Activated B cell treated with CpG ODN at 0.5 μM for 24 hours (primary cell): ENCODE results near the gene BICRA. TPM values are rescaled to one million over a fixed set of nuclear protein-coding genes. Genes with fewer than 3 reads are reported as not detected.
"Not testable (repeated sequence)": the region's sequence is repeated elsewhere in the genome, so short reads cannot be mapped to it uniquely, and the experiment has no call there.

Experiments
- ATAC-seq: fragments of 200-7000 bp; cut with Tn5 transposase; one replicate; pipeline ENCODE4 v1.10.0; 2021; ENCODE audit warnings: low read depth, mild to moderate bottlenecking, moderate library complexity
- CTCF ChIA-PET: fragments of 350-600 bp; sonication (Branson Sonifier 250); formaldehyde crosslinking; loops from one replicate; lab custom pipeline; 2021; ENCODE audit warnings: antibody characterized with exemption; lab: Charles Lee
- POLR2A ChIA-PET: fragments of 350-600 bp; sonication (Branson Sonifier 250); formaldehyde crosslinking; loops from one replicate; lab custom pipeline; 2021; ENCODE audit warnings: antibody characterized with exemption; lab: Charles Lee
- DNase-seq: peaks from one replicate; pipeline ENCODE4 v3.0.0; 2022
- H3K27ac Mint-ChIP-seq: one replicate; pipeline ENCODE4 v1.8.0; 2020; ENCODE audit warnings: mixed read lengths
- H3K27me3 Mint-ChIP-seq: one replicate; pipeline ENCODE4 v1.8.0; 2021; ENCODE audit warnings: mixed read lengths
- H3K36me3 Mint-ChIP-seq: one replicate; pipeline ENCODE4 v1.8.0; 2021; ENCODE audit warnings: low read depth, mixed read lengths
- H3K4me1 Mint-ChIP-seq: one replicate; pipeline ENCODE4 v1.8.0; 2021; ENCODE audit warnings: mixed read lengths
- H3K4me3 Mint-ChIP-seq: one replicate; pipeline ENCODE4 v1.8.0; 2020; ENCODE audit warnings: mild to moderate bottlenecking, mixed read lengths
- H3K9me3 Mint-ChIP-seq: one replicate; pipeline ENCODE4 v1.8.0; 2020; ENCODE audit warnings: mixed read lengths
- intact Hi-C: fragments of 100-400 bp; cut with micrococcal nuclease; formaldehyde crosslinking; loops from one replicate; pipeline ENCODE4 v1.15.1; 2024
- total RNA-seq: library from RNA; stranded (reverse); gene quantifications from 2 replicates; pipeline ENCODE4 v1.2.3, GENCODE V29; 2022
- TF ChIP-seq, protein P1 (sequence below): fragments of 200-600 bp; IDR thresholded peaks from one replicate; pipeline ENCODE4 v1.8.0; 2022; ENCODE audit warnings: antibody characterized with exemption, mild to moderate bottlenecking

Gene BICRA
- total RNA-seq, 1 donor from 2014 or later: 16.0 TPM

DNA sequence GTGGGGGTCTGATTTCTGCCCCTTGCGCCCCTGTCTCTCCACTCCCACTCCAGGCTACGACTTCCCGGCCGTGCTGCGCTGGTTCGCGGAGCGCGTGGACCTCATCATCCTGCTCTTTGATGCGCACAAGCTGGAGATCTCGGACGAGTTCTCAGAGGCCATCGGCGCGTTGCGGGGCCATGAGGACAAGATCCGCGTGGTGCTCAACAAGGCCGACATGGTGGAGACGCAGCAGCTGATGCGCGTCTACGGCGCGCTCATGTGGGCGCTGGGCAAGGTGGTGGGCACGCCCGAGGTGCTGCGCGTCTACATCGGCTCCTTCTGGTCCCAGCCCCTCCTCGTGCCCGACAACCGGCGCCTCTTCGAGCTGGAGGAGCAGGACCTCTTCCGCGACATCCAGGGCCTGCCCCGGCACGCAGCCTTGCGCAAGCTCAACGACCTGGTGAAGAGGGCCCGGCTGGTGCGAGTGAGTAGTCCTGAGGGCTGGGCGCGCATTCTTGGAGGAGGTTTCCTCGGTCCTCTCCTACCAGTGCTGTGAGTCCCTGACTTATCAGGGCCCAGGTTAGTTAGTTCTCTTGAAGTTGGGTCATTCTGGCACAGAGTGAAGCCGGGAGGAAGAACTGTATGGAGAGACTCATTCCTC, 116.9 kb downstream of the BICRA start:
- intact Hi-C loops: no loop called here
- TF ChIP-seq, protein P1, sequence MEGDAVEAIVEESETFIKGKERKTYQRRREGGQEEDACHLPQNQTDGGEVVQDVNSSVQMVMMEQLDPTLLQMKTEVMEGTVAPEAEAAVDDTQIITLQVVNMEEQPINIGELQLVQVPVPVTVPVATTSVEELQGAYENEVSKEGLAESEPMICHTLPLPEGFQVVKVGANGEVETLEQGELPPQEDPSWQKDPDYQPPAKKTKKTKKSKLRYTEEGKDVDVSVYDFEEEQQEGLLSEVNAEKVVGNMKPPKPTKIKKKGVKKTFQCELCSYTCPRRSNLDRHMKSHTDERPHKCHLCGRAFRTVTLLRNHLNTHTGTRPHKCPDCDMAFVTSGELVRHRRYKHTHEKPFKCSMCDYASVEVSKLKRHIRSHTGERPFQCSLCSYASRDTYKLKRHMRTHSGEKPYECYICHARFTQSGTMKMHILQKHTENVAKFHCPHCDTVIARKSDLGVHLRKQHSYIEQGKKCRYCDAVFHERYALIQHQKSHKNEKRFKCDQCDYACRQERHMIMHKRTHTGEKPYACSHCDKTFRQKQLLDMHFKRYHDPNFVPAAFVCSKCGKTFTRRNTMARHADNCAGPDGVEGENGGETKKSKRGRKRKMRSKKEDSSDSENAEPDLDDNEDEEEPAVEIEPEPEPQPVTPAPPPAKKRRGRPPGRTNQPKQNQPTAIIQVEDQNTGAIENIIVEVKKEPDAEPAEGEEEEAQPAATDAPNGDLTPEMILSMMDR: no peak
- peaks cover 25% of the 10 kb centered on the region for H3K27me3 Mint-ChIP-seq
- no peaks in the 10 kb centered on the region for H3K9me3 Mint-ChIP-seq
- POLR2A ChIA-PET: no interaction called here
- no peaks in the 10 kb centered on the region for H3K36me3 Mint-ChIP-seq
- peaks cover 11% of the 10 kb centered on the region for H3K4me1 Mint-ChIP-seq
- H3K27ac Mint-ChIP-seq: no peak overlapping the region
- H3K4me3 Mint-ChIP-seq: no peak overlapping the region
- CTCF ChIA-PET: no interaction called here
- DNase-seq (no peak), ATAC-seq (no peak)

DNA sequence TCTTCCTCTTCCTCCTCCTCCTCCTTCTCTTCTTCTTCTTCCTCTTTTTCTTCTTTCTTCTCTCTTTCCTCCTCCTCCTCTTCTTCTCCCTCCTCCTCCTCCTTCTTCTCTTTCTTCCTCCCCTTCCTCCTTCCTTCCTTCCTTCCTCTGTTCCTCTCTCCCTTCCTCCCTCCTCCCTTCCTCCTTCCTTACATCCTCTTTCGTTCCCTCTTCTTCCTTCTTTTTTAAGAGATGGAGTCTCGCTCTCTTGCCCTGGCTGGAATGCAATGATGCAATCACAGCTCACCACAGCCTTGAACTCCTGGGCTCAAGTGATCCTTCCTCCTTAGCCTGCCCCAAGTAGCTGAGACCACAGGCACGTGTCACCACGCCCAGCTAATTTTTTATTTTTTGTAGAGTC, 117.5 kb downstream of the BICRA start:
- ATAC-seq (no peak), DNase-seq (no peak)
- no peaks in the 10 kb centered on the region for H3K9me3 Mint-ChIP-seq
- ChIA-PET POLR2A (no interaction called here), CTCF (no interaction called here)
- TF ChIP-seq, protein P1: no peak
- H3K27me3 Mint-ChIP-seq: peaks cover 27% of the 10 kb centered on the region
- no peaks in the 10 kb centered on the region for H3K36me3 Mint-ChIP-seq
- H3K27ac Mint-ChIP-seq: no peak overlapping the region
- H3K4me3 Mint-ChIP-seq: no peak overlapping the region
- H3K4me1 Mint-ChIP-seq: peaks cover 11% of the 10 kb centered on the region
- intact Hi-C loops: no loop called here

DNA sequence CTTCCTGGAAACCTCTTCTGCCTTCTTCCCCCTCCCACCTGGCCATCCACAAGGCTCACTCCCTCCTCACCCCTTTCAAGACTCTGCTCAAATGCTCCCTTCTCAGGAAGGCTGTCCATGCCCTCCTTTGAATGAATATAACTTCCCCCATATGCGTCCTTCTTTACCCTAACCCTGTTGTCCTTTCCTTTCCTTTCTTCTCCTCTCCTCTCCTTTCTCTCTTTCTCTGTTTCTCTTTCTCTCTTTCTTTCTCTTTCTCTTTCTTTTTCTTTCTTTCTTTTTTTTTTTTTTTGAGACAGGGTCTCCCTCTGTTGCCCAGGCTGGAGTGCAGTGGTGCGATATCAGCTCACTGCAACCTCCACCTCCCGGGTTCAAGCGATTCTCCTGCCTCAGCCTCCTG, 119.4 kb downstream of the BICRA start:
- H3K27ac Mint-ChIP-seq, intact Hi-C loops, H3K4me3 Mint-ChIP-seq, H3K9me3 Mint-ChIP-seq, CTCF ChIA-PET, DNase-seq, ATAC-seq, H3K36me3 Mint-ChIP-seq: not testable (repeated sequence)
- Mint-ChIP-seq H3K27me3 (peaks cover 25% of the 10 kb centered on the region), H3K4me1 (peaks cover 11% of the 10 kb centered on the region)
- POLR2A ChIA-PET: interaction anchor here (0.6 kb wide), 1 partner anchor 112 kb away, joined by 3 read pairs; no protein-coding TSS in a partner anchor

DNA sequence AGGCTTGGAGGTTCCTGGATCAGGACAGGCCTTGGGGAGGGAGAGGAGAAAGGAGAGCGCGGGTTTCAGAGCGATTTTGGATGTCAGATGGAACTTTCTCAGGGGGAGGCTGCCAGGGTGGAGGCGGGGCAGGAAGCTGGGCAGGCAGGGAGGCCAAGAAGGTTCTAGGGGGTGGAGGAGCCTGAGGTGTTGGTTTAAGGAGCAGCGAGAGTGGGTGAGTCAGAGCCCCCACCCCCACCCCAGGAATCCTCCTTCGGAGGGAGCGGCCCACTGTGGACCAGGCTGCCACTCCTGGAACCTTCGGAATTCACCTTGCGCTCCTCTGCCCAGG, 120.5 kb downstream of the BICRA start:
- Mint-ChIP-seq H3K27ac (no peak overlapping the region), H3K4me3 (no peak overlapping the region), H3K9me3 (no peaks in the 10 kb centered on the region), H3K4me1 (peaks cover 11% of the 10 kb centered on the region), H3K27me3 (peaks cover 31% of the 10 kb centered on the region), H3K36me3 (no peaks in the 10 kb centered on the region)
- no peak for DNase-seq
- CTCF ChIA-PET: no interaction called here
- intact Hi-C loops: no loop called here
- POLR2A ChIA-PET: no interaction called here
- TF ChIP-seq, protein P1: no peak
- no peak for ATAC-seq

DNA sequence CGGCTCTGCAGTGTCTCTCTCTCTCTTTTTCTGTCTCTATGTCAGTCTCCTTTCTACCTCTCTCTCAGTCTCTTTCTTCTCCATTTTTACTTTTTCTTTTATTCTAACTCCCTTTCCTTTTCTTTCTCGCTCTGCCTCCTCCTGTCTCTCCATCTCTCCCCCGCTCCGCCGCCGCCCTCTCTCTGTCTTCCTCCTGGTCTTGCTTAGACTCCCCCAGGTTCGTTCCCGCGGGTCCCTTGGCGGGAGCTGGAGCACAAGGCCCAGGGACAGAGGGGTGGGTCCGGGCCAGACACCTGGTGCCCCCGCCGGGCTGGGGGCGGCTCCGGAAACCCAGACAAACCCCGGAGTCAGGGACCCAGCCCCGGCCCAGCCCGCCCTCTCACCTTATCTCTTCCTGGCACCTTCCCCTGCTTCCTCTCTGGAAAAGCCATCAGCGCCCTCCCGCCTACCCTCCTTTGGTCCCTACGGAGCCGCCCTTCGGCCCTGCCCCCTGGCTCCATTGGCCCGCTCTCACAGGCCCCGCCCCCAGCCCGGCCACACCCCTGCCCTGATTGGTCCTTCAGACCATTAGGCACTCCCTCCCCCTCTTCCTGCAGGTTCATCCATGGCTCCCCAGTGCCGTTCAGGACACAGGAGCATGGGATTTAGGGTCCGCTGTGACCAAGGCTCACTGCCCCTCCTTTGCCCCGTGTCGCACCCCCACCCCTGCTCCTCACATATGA, 121.0 kb downstream of the BICRA start:
- POLR2A ChIA-PET: no interaction called here
- TF ChIP-seq, protein P1: no peak
- CTCF ChIA-PET: no interaction called here

More for the DNA sequence above, 121.0 kb downstream of the BICRA start:
- Mint-ChIP-seq H3K36me3 (no peaks in the 10 kb centered on the region), H3K27ac (no peak overlapping the region), H3K4me1 (peaks cover 11% of the 10 kb centered on the region), H3K4me3 (peak overlapping the region; percentile 58), H3K27me3 (peaks cover 31% of the 10 kb centered on the region), H3K9me3 (no peaks in the 10 kb centered on the region)
- peak; percentile 40 for ATAC-seq
- intact Hi-C loops: no loop called here
- DNase-seq: no peak
